ENCODE data around the gene DENND6B. TPM values are rescaled to one million over a fixed set of nuclear protein-coding genes. Genes with fewer than 3 reads are reported as not detected.

DENND6B gene
- total and polyA plus RNA-seq, 2 of the 13 experiments (the other 11 are each of a cell fraction or from before 2014, with no cell fraction given): 0.95 to 3.8 TPM

- TF ChIP-seq TEAD2 (CRISPR knock-in tag; IDR thresholded peaks at IDR 0.05) (no peak), NFIC (IDR thresholded peaks at IDR 0.05; ENCODE audit: low read length) (no peak), ZFP91 (CRISPR knock-in tag; IDR thresholded peaks at IDR 0.05; ENCODE audit: borderline replicate concordance) (0 out of 2 replicates have a peak, but pooled peaks have one; percentile 6), HDAC6 (IDR thresholded peaks at IDR 0.05; ENCODE audit: low read depth, low read length) (no peak), FOXA1 (IDR thresholded peaks at IDR 0.05) (no peak), FOXA1 (CRISPR knock-in tag; IDR thresholded peaks at IDR 0.05) (peak; percentile 54; the same call in 1 of the 2 replicates), CREB3 (CRISPR knock-in tag; IDR thresholded peaks at IDR 0.05) (no peak), ZNF691 (CRISPR knock-in tag; IDR thresholded peaks at IDR 0.05; ENCODE audit: borderline replicate concordance, low read depth) (no peak), ZNF879 (CRISPR knock-in tag; IDR thresholded peaks at IDR 0.05) (no peak), ZNF678 (CRISPR knock-in tag; IDR thresholded peaks at IDR 0.05) (no peak), SP5 (CRISPR knock-in tag; IDR thresholded peaks at IDR 0.05; ENCODE audit: borderline replicate concordance, low read depth) (0 out of 2 replicates have a peak, but pooled peaks have one; percentile 32), ZNF362 (CRISPR knock-in tag; IDR thresholded peaks at IDR 0.05; ENCODE audit: borderline replicate concordance) (peak; percentile 20; the same call in 1 of the 2 replicates), ZHX1 (CRISPR knock-in tag; IDR thresholded peaks at IDR 0.05; ENCODE audit: low read depth) (no peak), CHD4 (IDR thresholded peaks at IDR 0.05; ENCODE audit: borderline replicate concordance, low read length) (no peak), PHF21A (CRISPR knock-in tag; IDR thresholded peaks at IDR 0.05) (0 out of 2 replicates have a peak, but pooled peaks have one; percentile 1), ZMYM3 (CRISPR knock-in tag; IDR thresholded peaks at IDR 0.05) (no peak), ZNF354B (CRISPR knock-in tag; IDR thresholded peaks at IDR 0.05) (no peak), TAF1 (CRISPR knock-in tag; IDR thresholded peaks at IDR 0.05) (0 out of 2 replicates have a peak, but pooled peaks have one; percentile 23), ZNF564 (CRISPR knock-in tag; IDR thresholded peaks at IDR 0.05) (no peak), CEBPZ (IDR thresholded peaks at IDR 0.05; ENCODE audit: low read length) (no peak)
These were observed 28.6 kb downstream of the DENND6B start (continued) for GRCh38 chr22:50298266-50298637.

Measured in HepG2 (cell line).